ENCODE measurements around the gene PLXNC1.

PLXNC1 gene

GRCh38 chr12:94135896-94136295 lies 12.5 kb upstream of the PLXNC1 start:
- no peak for DNase-seq

GRCh38 chr12:94139816-94140215 lies 8.6 kb upstream of the PLXNC1 start:
- DNase-seq: no peak

- DNase-seq: peak in 4 of 5 donors; percentile 22 to 64 (median 29)
These were observed 7.8 kb upstream of the PLXNC1 start for GRCh38 chr12:94140556-94140955.

- DNase-seq: no peak
These were observed 7.2 kb upstream of the PLXNC1 start for GRCh38 chr12:94141004-94141764.

GRCh38 chr12:94141892-94142291 lies 6.5 kb upstream of the PLXNC1 start:
- no peak for DNase-seq

GRCh38 chr12:94143438-94143837 lies 4.9 kb upstream of the PLXNC1 start:
- DNase-seq: no peak

- no peak for DNase-seq
These were observed 4.4 kb upstream of the PLXNC1 start for GRCh38 chr12:94143951-94144350.

- no peak for DNase-seq
These were observed 3.6 kb upstream of the PLXNC1 start for GRCh38 chr12:94144781-94145180.

GRCh38 chr12:94145191-94145983 lies 3.0 kb upstream of the PLXNC1 start:
- DNase-seq: peak in 1 of 5 donors; percentile 36

- DNase-seq: no peak
These were observed 2.0 kb upstream of the PLXNC1 start for GRCh38 chr12:94146166-94146936.

- DNase-seq: no peak
These were observed 888 bp upstream of the PLXNC1 start for GRCh38 chr12:94147387-94147990.

- no peak for DNase-seq
These were observed 352 bp downstream of the PLXNC1 start for GRCh38 chr12:94148739-94149118.

GRCh38 chr12:94149119-94149780 lies 873 bp downstream of the PLXNC1 start:
- peak in 4 of 5 donors; percentile 15 to 56 (median 32) for DNase-seq

- DNase-seq: peak in 2 of 5 donors; percentile 3 to 39
These were observed 1.4 kb downstream of the PLXNC1 start for GRCh38 chr12:94149781-94150239.

GRCh38 chr12:94150240-94151121 lies 2.1 kb downstream of the PLXNC1 start:
- DNase-seq: peak in 1 of 5 donors; percentile 48

GRCh38 chr12:94151582-94151981 lies 3.2 kb downstream of the PLXNC1 start:
- no peak for DNase-seq

GRCh38 chr12:94152292-94153078 lies 4.1 kb downstream of the PLXNC1 start:
- DNase-seq: no peak

- DNase-seq: no peak
These were observed 8.8 kb downstream of the PLXNC1 start for GRCh38 chr12:94157181-94157580.

- DNase-seq: peak in 1 of 5 donors; percentile 28
These were observed 9.6 kb downstream of the PLXNC1 start for GRCh38 chr12:94157981-94158411.

- DNase-seq: no peak
These were observed 10.3 kb downstream of the PLXNC1 start for GRCh38 chr12:94158666-94159065.

Measured in T-helper 1 cell (primary cell).